GM12892 (cell line): ENCODE results near the gene WDR70.

Experiments used
- POLR2A ChIP-seq: IDR thresholded peaks from 2 replicates; pipeline ENCODE4 v1.6.1; 2011; ENCODE audit warnings: low read depth, low read length, control low read depth
- POLR2AphosphoS5 ChIP-seq: IDR thresholded peaks from 2 replicates; pipeline ENCODE4 v1.6.1; 2011; ENCODE audit warnings: low read depth, low read length, control low read depth
- TAF1 ChIP-seq: IDR thresholded peaks from 2 replicates; pipeline ENCODE4 v1.6.1; 2011; ENCODE audit warnings: low read depth, mild to moderate bottlenecking, control low read depth, low read length, borderline replicate concordance

GRCh38 chr5:37436146-37436934 is 57.2 kb downstream of the WDR70 start:
- TF ChIP-seq POLR2A = no peak
- TF ChIP-seq POLR2AphosphoS5 = no peak
- no peak for TF ChIP-seq TAF1
